Measurements from ENCODE around the gene ATP1B2. TPM values are rescaled to one million over a fixed set of nuclear protein-coding genes. Genes with fewer than 3 reads are reported as not detected.

Gene ATP1B2
- total RNA-seq (ENCODE audit: low replicate concordance), result 0.37 and 1.4 TPM in 2 replicates

GRCh38 chr17:7650509-7651096, at the start of gene ATP1B2:
ATP1B2 (plus strand) TSS chr17:7650926; CDS start chr17:7651519, 593 bp downstream.
- Histone ChIP-seq H3K9me3 (ENCODE audit: low read depth) (no peaks in the 10 kb centered on the region), H3F3A (ENCODE audit: low read depth) (peaks cover 27% of the 10 kb centered on the region), H4K20me1 (ENCODE audit: low read depth) (no peaks in the 10 kb centered on the region), H3K79me2 (ENCODE audit: low read depth) (no peaks in the 10 kb centered on the region), H3K4me2 (peak within 1 kb of the TSS; percentile 98), H3K4me3 (peak within 1 kb of the TSS; percentile 78), H3K9ac (no peak within 1 kb of the TSS), H3K27me3 (peaks cover 37% of the 10 kb centered on the region), H2AFZ (replicated peaks) (peak within 1 kb of the TSS; percentile 85), H3K27ac (no peak within 1 kb of the TSS), H3K4me1 (no peaks in the 10 kb centered on the region), H3K36me3 (no peaks in the 10 kb centered on the region)
- Mint-ChIP-seq H3K4me1 (peaks cover 29% of the 10 kb centered on the region), H3K27ac (peak within 1 kb of the TSS; percentile 22), H3K36me3 (peaks cover 13% of the 10 kb centered on the region), H3K27me3 (ENCODE audit: insufficient read depth, low read depth) (peaks cover 16% of the 10 kb centered on the region), H3K4me3 (peak within 1 kb of the TSS; percentile 91), H3K9me3 (no peaks in the 10 kb centered on the region)
- DNase-seq (ENCODE audit: low spot score), result peak; percentile 97
- TF ChIP-seq CTCF (IDR thresholded peaks at IDR 0.05), result no peak
- no peak for TF ChIP-seq EZH2phosphoT487 (IDR thresholded peaks at IDR 0.05)
- no peak for TF ChIP-seq EZH2 (IDR thresholded peaks at IDR 0.05)

- Histone ChIP-seq H3K27ac (no peak overlapping the region), H3K4me2 (no peak overlapping the region), H3K4me3 (no peak overlapping the region), H3K36me3 (peaks cover 6% of the 10 kb centered on the region), H3K9me3 (ENCODE audit: low read depth) (no peaks in the 10 kb centered on the region), H3F3A (ENCODE audit: low read depth) (no peaks in the 10 kb centered on the region), H4K20me1 (ENCODE audit: low read depth) (peaks cover 58% of the 10 kb centered on the region), H3K4me1 (no peaks in the 10 kb centered on the region), H3K27me3 (no peaks in the 10 kb centered on the region), H2AFZ (replicated peaks) (no peak overlapping the region), H3K79me2 (ENCODE audit: low read depth) (peaks cover 54% of the 10 kb centered on the region), H3K9ac (no peak overlapping the region)
- TF ChIP-seq CTCF (IDR thresholded peaks at IDR 0.05) (no peak), EZH2 (IDR thresholded peaks at IDR 0.05) (no peak), EZH2phosphoT487 (IDR thresholded peaks at IDR 0.05) (no peak)
- H3K4me3 Mint-ChIP-seq, result no peak overlapping the region
- H3K27me3 Mint-ChIP-seq (ENCODE audit: insufficient read depth, low read depth), result no peaks in the 10 kb centered on the region
- H3K4me1 Mint-ChIP-seq, result peaks cover 10% of the 10 kb centered on the region
- no peaks in the 10 kb centered on the region for H3K9me3 Mint-ChIP-seq
- DNase-seq (ENCODE audit: low spot score), result no peak
- no peak overlapping the region for H3K27ac Mint-ChIP-seq
- H3K36me3 Mint-ChIP-seq, result peaks cover 44% of the 10 kb centered on the region
Observed at GRCh38 chr17:7606280-7606679, 44.4 kb upstream of the ATP1B2 start.

GRCh38 chr17:7610641-7611040, 40.1 kb upstream of the ATP1B2 start:
- H3K79me2 ChIP-seq (ENCODE audit: low read depth), result peaks cover 86% of the 10 kb centered on the region
- Mint-ChIP-seq H3K27ac (no peak overlapping the region), H3K4me3 (no peak overlapping the region), H3K36me3 (peaks cover 29% of the 10 kb centered on the region), H3K4me1 (peaks cover 34% of the 10 kb centered on the region), H3K9me3 (no peaks in the 10 kb centered on the region), H3K27me3 (ENCODE audit: insufficient read depth, low read depth) (peaks cover 4% of the 10 kb centered on the region)
- H3K36me3 ChIP-seq, result peaks cover 6% of the 10 kb centered on the region
- no peaks in the 10 kb centered on the region for H3K27me3 ChIP-seq
- no peak overlapping the region for H2AFZ ChIP-seq (replicated peaks)
- peaks cover 79% of the 10 kb centered on the region for H4K20me1 ChIP-seq (ENCODE audit: low read depth)
- no peak overlapping the region for H3K4me2 ChIP-seq
- no peak overlapping the region for H3K9ac ChIP-seq
- DNase-seq (ENCODE audit: low spot score), result no peak
- H3F3A ChIP-seq (ENCODE audit: low read depth), result peaks cover 12% of the 10 kb centered on the region
- H3K4me1 ChIP-seq, result peaks cover 16% of the 10 kb centered on the region
- no peak overlapping the region for H3K4me3 ChIP-seq
- H3K27ac ChIP-seq, result no peak overlapping the region
- H3K9me3 ChIP-seq (ENCODE audit: low read depth), result no peaks in the 10 kb centered on the region
- TF ChIP-seq EZH2phosphoT487 (IDR thresholded peaks at IDR 0.05) (no peak), CTCF (IDR thresholded peaks at IDR 0.05) (no peak), EZH2 (IDR thresholded peaks at IDR 0.05) (no peak)

Data from neural progenitor cell (in vitro differentiated cells).